Left renal cortex interstitium (tissue), 4 donors: ENCODE results near the gene DPYD. TPM values are rescaled to one million over a fixed set of nuclear protein-coding genes. Genes with fewer than 3 reads are reported as not detected.

Experiments
- DNase-seq, 4 donors: peaks; one replicate each; pipeline ENCODE4 v3.0.0-alpha.2; 2013; ENCODE audit warnings: low read depth in 4 of 4, low spot score in 2 of 4, missing footprints in 1 of 4
- polyA plus RNA-seq, 4 donors: library from polyadenylated mRNA; unstranded; fragments of 120-200 nt; gene quantifications; one replicate each; pipeline ENCODE4 v1.2.1, GENCODE V29; 2013; ENCODE audit not compliant: insufficient read length in 4 of 4

DPYD gene
- polyA plus RNA-seq, 4 donors: 10.9 to 14.9 (median 12.9) TPM

GRCh38 chr1:97499667-97500066 is 421.2 kb downstream of the DPYD start:
- no peak for DNase-seq

GRCh38 chr1:97489834-97490233 is 431.0 kb downstream of the DPYD start:
- DNase-seq: no peak

GRCh38 chr1:97488530-97488929 is 432.3 kb downstream of the DPYD start:
- no peak for DNase-seq

- DNase-seq: no peak
Observed at GRCh38 chr1:97482022-97482421, 438.8 kb downstream of the DPYD start.

GRCh38 chr1:97467445-97467844 is 453.4 kb downstream of the DPYD start:
- no peak for DNase-seq

- no peak for DNase-seq
Observed at GRCh38 chr1:97464305-97464704, 456.5 kb downstream of the DPYD start.

GRCh38 chr1:97461782-97462181 is 459.1 kb downstream of the DPYD start:
- no peak for DNase-seq

GRCh38 chr1:97457446-97458089 is 463.3 kb downstream of the DPYD start:
- no peak for DNase-seq

GRCh38 chr1:97451944-97452343 is 468.9 kb downstream of the DPYD start:
- DNase-seq: no peak

- DNase-seq: no peak
Observed at GRCh38 chr1:97451046-97451826, 469.6 kb downstream of the DPYD start.

- DNase-seq: no peak
Observed at GRCh38 chr1:97441966-97442365, 478.9 kb downstream of the DPYD start.

- DNase-seq: no peak
Observed at GRCh38 chr1:97433824-97434177, 487.0 kb downstream of the DPYD start.

- DNase-seq: no peak
Observed at GRCh38 chr1:97433094-97433823, 487.6 kb downstream of the DPYD start.

- no peak for DNase-seq
Observed at GRCh38 chr1:97427371-97427770, 493.5 kb downstream of the DPYD start.

- DNase-seq: no peak
Observed at GRCh38 chr1:97424209-97424608, 496.6 kb downstream of the DPYD start.

- DNase-seq: no peak
Observed at GRCh38 chr1:97423403-97423802, 497.4 kb downstream of the DPYD start.

- no peak for DNase-seq
Observed at GRCh38 chr1:97417661-97418060, 503.2 kb downstream of the DPYD start.

- no peak for DNase-seq
Observed at GRCh38 chr1:97414682-97415312, 506.0 kb downstream of the DPYD start.

- no peak for DNase-seq
Observed at GRCh38 chr1:97412737-97413136, 508.1 kb downstream of the DPYD start.

GRCh38 chr1:97412166-97412565 is 508.7 kb downstream of the DPYD start:
- no peak for DNase-seq

GRCh38 chr1:97396463-97396862 is 524.4 kb downstream of the DPYD start:
- DNase-seq: no peak
